IMR-90 (cell line): ENCODE data around the gene DELE1. TPM values are rescaled to one million over a fixed set of nuclear protein-coding genes. Genes with fewer than 3 reads are reported as not detected.

Source experiments
- ATAC-seq: fragments of 200-7000 bp; cut with Tn5 transposase; 2 replicates; pipeline ENCODE4 v1.9.1; 2020; ENCODE audit warnings: low read depth, mild to moderate bottlenecking, moderate library complexity
- BruUV-seq: library from RNA; stranded (reverse); fragments of 400-500 nt; replicated peaks from 2 replicates; lab custom pipeline; 2021; lab: Mats Ljungman, UMichigan
- CTCF ChIA-PET: fragments of 300-600 bp; formaldehyde crosslinking; extraction: SDS; loops from one replicate; lab custom pipeline; 2021; ENCODE audit warnings: antibody characterized with exemption; lab: Yijun Ruan, JAX
- POLR2A ChIA-PET: fragments of 300-600 bp; sonication (Branson Sonifier 250); formaldehyde crosslinking; loops from one replicate; lab custom pipeline; 2022; ENCODE audit warnings: antibody characterized with exemption; ENCODE audit not compliant: unreplicated experiment; lab: Charles Lee
- DNase-seq: peaks from one replicate; pipeline ENCODE4 v3.0.0; 2013
- H2AFZ ChIP-seq: replicated peaks from 2 replicates; pipeline ENCODE3; 2013; ENCODE audit warnings: low read length, mild to moderate bottlenecking; ENCODE audit not compliant: poor library complexity
- H2AK5ac ChIP-seq: 2 replicates; pipeline ENCODE4 v1.6.1; 2013; ENCODE audit warnings: low read depth, low read length, inconsistent platforms
- H2AK9ac ChIP-seq: replicated peaks from 2 replicates; pipeline ENCODE3; 2013; ENCODE audit warnings: mild to moderate bottlenecking, low read depth, low read length, moderate library complexity; ENCODE audit not compliant: poor library complexity
- H2BK120ac ChIP-seq: 2 replicates; pipeline ENCODE4 v1.6.1; 2013; ENCODE audit warnings: low read depth, low read length, inconsistent platforms
- H2BK15ac ChIP-seq: 3 replicates; pipeline ENCODE4 v1.6.1; 2013; ENCODE audit warnings: low read depth, low read length, inconsistent platforms
- H2BK20ac ChIP-seq: 2 replicates; pipeline ENCODE4 v1.6.1; 2013; ENCODE audit warnings: low read depth, mild to moderate bottlenecking, inconsistent platforms, low read length, moderate library complexity
- H2BK5ac ChIP-seq: 2 replicates; pipeline ENCODE4 v1.6.1; 2013; ENCODE audit warnings: mild to moderate bottlenecking, low read depth, low read length, inconsistent platforms; ENCODE audit not compliant: poor library complexity, severe bottlenecking
- H3K14ac ChIP-seq: replicated peaks from 2 replicates; pipeline ENCODE4 v1.6.1; 2013; ENCODE audit warnings: low read depth, low read length, inconsistent platforms
- H3K18ac ChIP-seq: 2 replicates; pipeline ENCODE4 v1.6.1; 2013; ENCODE audit warnings: low read depth, low read length, control low read depth
- H3K23ac ChIP-seq: 2 replicates; pipeline ENCODE4 v1.6.1; 2013; ENCODE audit warnings: low read depth, low read length, inconsistent platforms
- H3K27ac ChIP-seq: 2 replicates; pipeline ENCODE4 v1.5.1; 2013; ENCODE audit warnings: mild to moderate bottlenecking, control low read depth, low read length; ENCODE audit not compliant: insufficient read depth
- H3K27me3 ChIP-seq: 2 replicates; pipeline ENCODE4 v1.6.1; 2013; ENCODE audit warnings: low read length; ENCODE audit not compliant: control insufficient read depth, insufficient read depth
- H3K36me3 ChIP-seq: 2 replicates; pipeline ENCODE4 v1.6.1; 2013; ENCODE audit warnings: low read length, mixed read lengths; ENCODE audit not compliant: control insufficient read depth, insufficient read depth
- H3K4ac ChIP-seq: 2 replicates; pipeline ENCODE4 v1.6.1; 2013; ENCODE audit warnings: low read depth, low read length, inconsistent platforms
- H3K4me1 ChIP-seq: 2 replicates; pipeline ENCODE4 v1.6.1; 2013; ENCODE audit warnings: low read length, mixed read lengths; ENCODE audit not compliant: control insufficient read depth, insufficient read depth
- H3K4me2 ChIP-seq: 2 replicates; pipeline ENCODE4 v1.6.1; 2013; ENCODE audit warnings: low read depth, mild to moderate bottlenecking, control low read depth, low read length, moderate library complexity
- H3K4me3 ChIP-seq: 2 replicates; pipeline ENCODE4 v1.5.1; 2013; ENCODE audit warnings: low read depth, mild to moderate bottlenecking, control low read depth, low read length, moderate library complexity; ENCODE audit not compliant: insufficient read depth
- H3K56ac ChIP-seq: 2 replicates; pipeline ENCODE4 v1.6.1; 2013; ENCODE audit warnings: low read length, inconsistent platforms; ENCODE audit not compliant: insufficient read depth; ENCODE audit errors: extremely low read depth
- H3K79me1 ChIP-seq, 2 experiments: 2 replicates each; pipeline ENCODE4 v1.6.1; 2013; ENCODE audit warnings: low read length in 2 of 2, inconsistent platforms in 1 of 2, low read depth in 1 of 2
- H3K9ac ChIP-seq: 2 replicates; pipeline ENCODE4 v1.6.1; 2013; ENCODE audit warnings: low read depth, low read length, control low read depth
- H3K9me1 ChIP-seq: 2 replicates; pipeline ENCODE4 v1.6.1; 2013; ENCODE audit warnings: low read length, inconsistent platforms; ENCODE audit not compliant: insufficient read depth
- H3K9me3 ChIP-seq: 2 replicates; pipeline ENCODE4 v1.6.1; 2013; ENCODE audit warnings: low read length; ENCODE audit not compliant: control insufficient read depth, insufficient read depth
- H4K20me1 ChIP-seq: 2 replicates; pipeline ENCODE4 v1.6.1; 2013; ENCODE audit warnings: low read length, inconsistent platforms; ENCODE audit not compliant: insufficient read depth
- H4K5ac ChIP-seq: 2 replicates; pipeline ENCODE4 v1.6.1; 2013; ENCODE audit warnings: mild to moderate bottlenecking, low read depth, low read length, control low read depth
- H4K8ac ChIP-seq, 2 experiments: 2 replicates each; pipeline ENCODE4 v1.6.1; 2013; ENCODE audit warnings: low read depth in 2 of 2, low read length in 2 of 2, control low read depth in 1 of 2, inconsistent platforms in 1 of 2
- H4K91ac ChIP-seq: 2 replicates; pipeline ENCODE4 v1.6.1; 2013; ENCODE audit warnings: low read depth, low read length, inconsistent platforms; ENCODE audit not compliant: insufficient read depth
- CHD1 ChIP-seq: IDR thresholded peaks from 2 replicates; pipeline ENCODE4 v1.6.1; 2012; ENCODE audit warnings: low read depth, low read length, improper control_type of control experiment
- CTCF ChIP-seq: conservative IDR thresholded peaks from 2 replicates; pipeline ENCODE4 v1.5.1; 2012; ENCODE audit warnings: mild to moderate bottlenecking, low read depth, low read length, improper control_type of control experiment
- ELK1 ChIP-seq: fragments of 150-350 bp; IDR thresholded peaks from 2 replicates; pipeline ENCODE4 v1.6.1; 2016; ENCODE audit warnings: low read depth, mild to moderate bottlenecking, low read length, moderate library complexity, borderline replicate concordance
- MAFK ChIP-seq: IDR thresholded peaks from 2 replicates; pipeline ENCODE4 v1.6.1; 2012; ENCODE audit warnings: low read depth, low read length, improper control_type of control experiment
- MAZ ChIP-seq: IDR thresholded peaks from 2 replicates; pipeline ENCODE4 v1.6.1; 2012; ENCODE audit warnings: low read depth, mild to moderate bottlenecking, low read length, improper control_type of control experiment, moderate library complexity, borderline replicate concordance
- MXI1 ChIP-seq: IDR thresholded peaks from 2 replicates; pipeline ENCODE4 v1.6.1; 2012; ENCODE audit warnings: low read depth, mild to moderate bottlenecking, low read length, moderate library complexity, borderline replicate concordance
- POLR2A ChIP-seq: IDR thresholded peaks from 2 replicates; pipeline ENCODE4 v1.6.1; 2012; ENCODE audit warnings: mild to moderate bottlenecking, low read depth, low read length
- dilution Hi-C: fragments of 300-500 bp; cut with HindIII; formaldehyde crosslinking; loops from one replicate; pipeline ENCODE4 v1.14.3; 2018; ENCODE audit warnings: low sequenced_read_pairs; ENCODE audit not compliant: unreplicated experiment
- in situ Hi-C: fragments of 300-500 bp; cut with MboI; formaldehyde crosslinking; loops from 3 replicates; pipeline ENCODE4 v1.14.3; 2019; ENCODE audit warnings: low sequenced_read_pairs, inconsistent platforms, mixed read lengths
- intact Hi-C: fragments of 100-400 bp; cut with micrococcal nuclease; formaldehyde crosslinking; loops from 2 replicates; pipeline ENCODE4 v1.10.0; 2022
- polyA plus RNA-seq, 3 experiments: library from polyadenylated mRNA; depleted of rRNA; stranded (reverse); fragments of >200 nt; gene quantifications; 2 replicates each; pipeline ENCODE4 v1.2.3, GENCODE V29; 2012; ENCODE audit warnings: low replicate concordance in 1 of 3
- total RNA-seq: library from RNA; depleted of rRNA; stranded (reverse); fragments of >200 nt; gene quantifications from 2 replicates; pipeline ENCODE4 v1.2.3, GENCODE V29; 2012

The DELE1 gene
- total and polyA plus RNA-seq, 2 of the 4 experiments (the other 2 are of a cell fraction) = 28.0 to 66.1 TPM

- intact Hi-C loops (no loop called here), in situ Hi-C loops (no loop called here), dilution Hi-C loops (loop anchor here (25.0 kb wide), 1 partner anchor 159 kb away; no protein-coding TSS in a partner anchor)
- H4K8ac ChIP-seq = no peak overlapping the region
- ATAC-seq (no peak), DNase-seq (no peak)
- no peak overlapping the region for H3K27ac ChIP-seq
- no peaks in the 10 kb centered on the region for H3K9me3 ChIP-seq
- H3K9ac ChIP-seq = no peak overlapping the region
- H3K56ac ChIP-seq = no peak overlapping the region
- no peak overlapping the region for H2AK9ac ChIP-seq
- H3K18ac ChIP-seq = no peak overlapping the region
- H4K91ac ChIP-seq = no peak overlapping the region
- H2BK20ac ChIP-seq = no peak overlapping the region
- H2BK120ac ChIP-seq = no peak overlapping the region
- H3K4ac ChIP-seq = no peak overlapping the region
- peaks cover 14% of the 10 kb centered on the region; the same call in 1 of the 2 replicates for H4K20me1 ChIP-seq
- no peaks in the 10 kb centered on the region for H3K27me3 ChIP-seq
- no peak overlapping the region for H3K4me2 ChIP-seq
- peaks cover 39% of the 10 kb centered on the region for H3K36me3 ChIP-seq
- H3K14ac ChIP-seq = no peak overlapping the region
- ChIA-PET POLR2A (interaction anchor here (0.6 kb wide), 1 partner anchor 9 kb away, joined by 3 read pairs; no protein-coding TSS in a partner anchor), CTCF (no interaction called here)
- peaks cover 7% of the 10 kb centered on the region for H3K4me1 ChIP-seq
- H4K5ac ChIP-seq = no peak overlapping the region
- H2BK5ac ChIP-seq = no peak overlapping the region
- peaks cover 29 to 47% of the 10 kb centered on the region in 2 experiments for H3K79me1 ChIP-seq
- no peak overlapping the region for H2AK5ac ChIP-seq
- peaks cover 3% of the 10 kb centered on the region for H3K9me1 ChIP-seq
- H3K4me3 ChIP-seq = no peak overlapping the region
- TF ChIP-seq MAFK (no peak), MXI1 (no peak), POLR2A (no peak), CHD1 (no peak), CTCF (no peak), MAZ (no peak), ELK1 (no peak)
- no peak overlapping the region for H2AFZ ChIP-seq
- H2BK15ac ChIP-seq = no peak overlapping the region
- BruUV-seq = no TSS peak
- H3K23ac ChIP-seq = no peak overlapping the region; the same call in 1 of the 2 replicates
Measured at GRCh38 chr5:141978389-141978788, 54.7 kb downstream of the DELE1 start.
